ENCODE data around the gene PTH2R. TPM values are rescaled to one million over a fixed set of nuclear protein-coding genes. Genes with fewer than 3 reads are reported as not detected.
"Not testable (repeated sequence)": the region's sequence is repeated elsewhere in the genome, so short reads cannot be mapped to it uniquely, and the experiment has no call there.

The PTH2R gene
- total and polyA plus RNA-seq, 7 donors = 0.01 to 0.08 TPM; not detected in 5

DNA sequence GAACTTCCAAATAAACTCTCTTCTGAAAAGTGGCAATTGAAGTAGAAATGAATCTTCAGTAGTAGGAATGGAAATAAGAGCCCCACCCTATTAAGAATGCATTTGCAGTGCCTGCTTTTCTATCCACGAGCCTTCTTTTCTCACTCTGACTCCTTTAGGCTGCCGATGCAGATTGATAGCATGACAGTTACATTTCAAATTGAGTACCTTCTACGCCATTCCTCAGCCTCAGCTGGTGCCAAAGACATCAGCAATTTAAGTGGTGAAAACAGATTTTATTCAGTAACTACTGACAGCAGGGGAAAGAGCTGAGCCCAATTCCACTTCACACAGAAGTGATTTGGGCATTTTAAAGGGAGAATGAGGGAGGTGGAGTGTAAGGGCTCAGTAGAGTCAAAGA lies 85.5 kb downstream of the PTH2R start:
- no peaks in the 10 kb centered on the region for H3K36me3 ChIP-seq (ENCODE audit: insufficient read depth in 1 of 2, low read depth in 1 of 2)
- no peak overlapping the region for H3K27ac ChIP-seq
- 56 to 66% (median 57%) methylated on average over 3 of the region's 3 CpGs for WGBS, 3 donors
- intact Hi-C loops (cut with DNase I) = no loop called here
- H3K9me3 ChIP-seq = no peaks in the 10 kb centered on the region
- H3K4me3 ChIP-seq = no peak overlapping the region
- no peaks in the 10 kb centered on the region for H3K27me3 ChIP-seq (ENCODE audit: insufficient read depth in 3 of 3, low read length in 2 of 3)
- TF ChIP-seq, protein P1, sequence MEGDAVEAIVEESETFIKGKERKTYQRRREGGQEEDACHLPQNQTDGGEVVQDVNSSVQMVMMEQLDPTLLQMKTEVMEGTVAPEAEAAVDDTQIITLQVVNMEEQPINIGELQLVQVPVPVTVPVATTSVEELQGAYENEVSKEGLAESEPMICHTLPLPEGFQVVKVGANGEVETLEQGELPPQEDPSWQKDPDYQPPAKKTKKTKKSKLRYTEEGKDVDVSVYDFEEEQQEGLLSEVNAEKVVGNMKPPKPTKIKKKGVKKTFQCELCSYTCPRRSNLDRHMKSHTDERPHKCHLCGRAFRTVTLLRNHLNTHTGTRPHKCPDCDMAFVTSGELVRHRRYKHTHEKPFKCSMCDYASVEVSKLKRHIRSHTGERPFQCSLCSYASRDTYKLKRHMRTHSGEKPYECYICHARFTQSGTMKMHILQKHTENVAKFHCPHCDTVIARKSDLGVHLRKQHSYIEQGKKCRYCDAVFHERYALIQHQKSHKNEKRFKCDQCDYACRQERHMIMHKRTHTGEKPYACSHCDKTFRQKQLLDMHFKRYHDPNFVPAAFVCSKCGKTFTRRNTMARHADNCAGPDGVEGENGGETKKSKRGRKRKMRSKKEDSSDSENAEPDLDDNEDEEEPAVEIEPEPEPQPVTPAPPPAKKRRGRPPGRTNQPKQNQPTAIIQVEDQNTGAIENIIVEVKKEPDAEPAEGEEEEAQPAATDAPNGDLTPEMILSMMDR (IDR thresholded peaks at IDR 0.05) = no peak
- no peaks in the 10 kb centered on the region for H3K4me1 ChIP-seq
- ATAC-seq (no peak), DNase-seq (no peak)

DNA sequence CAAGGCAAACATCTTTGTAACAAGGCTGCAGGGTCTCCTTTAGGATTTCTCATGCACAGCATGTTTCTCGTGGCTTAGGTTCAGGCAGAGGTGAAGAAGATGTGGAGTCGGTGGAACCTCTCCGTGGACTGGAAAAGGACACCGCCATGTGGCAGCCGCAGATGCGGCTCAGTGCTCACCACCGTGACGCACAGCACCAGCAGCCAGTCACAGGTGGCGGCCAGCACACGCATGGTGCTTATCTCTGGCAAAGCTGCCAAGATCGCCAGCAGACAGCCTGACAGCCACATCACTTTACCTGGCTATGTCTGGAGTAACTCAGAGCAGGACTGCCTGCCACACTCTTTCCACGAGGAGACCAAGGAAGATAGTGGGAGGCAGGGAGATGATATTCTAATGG lies 86.6 kb downstream of the PTH2R start:
- Histone ChIP-seq H3K36me3 (ENCODE audit: insufficient read depth in 1 of 2, low read depth in 1 of 2) (no peaks in the 10 kb centered on the region), H3K9me3 (no peaks in the 10 kb centered on the region), H3K27me3 (ENCODE audit: insufficient read depth in 3 of 3, low read length in 2 of 3) (no peaks in the 10 kb centered on the region), H3K4me1 (no peaks in the 10 kb centered on the region), H3K27ac (no peak overlapping the region), H3K4me3 (no peak overlapping the region)
- intact Hi-C loops (cut with DNase I) = no loop called here
- DNase-seq = no peak
- WGBS, 3 donors = 80 to 86% (median 85%) methylated on average over 12 of the region's 12 CpGs
- TF ChIP-seq, protein P1 (IDR thresholded peaks at IDR 0.05) = no peak
- no peak for ATAC-seq

DNA sequence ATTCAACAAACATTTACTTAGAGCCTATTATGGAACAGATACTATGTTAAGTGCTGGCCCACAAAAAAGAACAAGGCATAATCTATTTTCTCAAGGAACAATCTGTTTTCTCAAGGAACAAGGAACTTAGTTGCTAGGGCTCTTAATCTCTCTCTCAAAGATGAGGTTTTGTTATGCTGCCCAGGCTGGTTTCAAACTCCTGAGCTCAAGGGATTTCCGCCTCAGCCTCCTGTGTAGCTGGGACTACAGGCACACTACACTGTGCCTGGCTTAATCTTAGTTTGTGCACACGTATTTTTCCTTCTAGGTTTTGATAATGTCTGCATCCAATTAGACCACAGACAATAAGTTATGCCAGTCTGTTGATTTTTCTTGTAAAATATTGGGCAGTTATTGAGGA lies 89.5 kb downstream of the PTH2R start:
- no peaks in the 10 kb centered on the region for H3K36me3 ChIP-seq (ENCODE audit: insufficient read depth in 1 of 2, low read depth in 1 of 2)
- no peaks in the 10 kb centered on the region for H3K4me1 ChIP-seq
- no peak for DNase-seq
- 58 to 66% (median 61%) methylated on average over 2 of the region's 2 CpGs for WGBS, 3 donors
- H3K9me3 ChIP-seq = no peaks in the 10 kb centered on the region
- no peaks in the 10 kb centered on the region for H3K27me3 ChIP-seq (ENCODE audit: insufficient read depth in 3 of 3, low read length in 2 of 3)
- ATAC-seq = no peak
- H3K4me3 ChIP-seq = no peak overlapping the region
- no peak overlapping the region for H3K27ac ChIP-seq
- TF ChIP-seq, protein P1 (IDR thresholded peaks at IDR 0.05) = no peak
- intact Hi-C loops (cut with DNase I) = no loop called here

DNA sequence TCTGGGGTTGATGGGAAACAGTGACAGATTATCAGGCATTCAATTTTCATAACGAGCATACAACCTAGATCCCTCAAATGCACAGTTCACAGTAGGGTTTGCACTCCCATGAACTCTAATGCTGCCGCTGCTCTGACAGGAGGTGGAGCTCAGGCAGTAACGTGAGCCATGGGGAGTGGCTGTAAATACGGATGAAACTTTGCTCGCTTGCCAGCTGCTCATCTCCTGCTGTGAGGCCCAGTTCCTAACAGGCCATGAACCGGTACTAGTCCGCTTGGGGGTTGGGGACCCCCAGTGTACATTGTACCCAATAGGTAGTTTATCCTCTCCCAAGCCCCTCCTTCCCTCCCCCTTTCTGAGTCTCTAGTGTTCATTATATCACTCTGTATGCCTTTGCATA lies 94.6 kb downstream of the PTH2R start:
- Histone ChIP-seq H3K27ac (no peak overlapping the region), H3K9me3 (no peaks in the 10 kb centered on the region), H3K4me3 (no peak overlapping the region), H3K27me3 (ENCODE audit: insufficient read depth in 3 of 3, low read length in 2 of 3) (no peaks in the 10 kb centered on the region), H3K36me3 (ENCODE audit: insufficient read depth in 1 of 2, low read depth in 1 of 2) (no peaks in the 10 kb centered on the region), H3K4me1 (no peaks in the 10 kb centered on the region)
- TF ChIP-seq, protein P1 (IDR thresholded peaks at IDR 0.05) = no peak
- WGBS, 3 donors = 5 to 9% (median 7%) methylated on average over 7 of the region's 7 CpGs
- ATAC-seq (no peak), DNase-seq (no peak)
- intact Hi-C loops (cut with DNase I) = no loop called here

DNA sequence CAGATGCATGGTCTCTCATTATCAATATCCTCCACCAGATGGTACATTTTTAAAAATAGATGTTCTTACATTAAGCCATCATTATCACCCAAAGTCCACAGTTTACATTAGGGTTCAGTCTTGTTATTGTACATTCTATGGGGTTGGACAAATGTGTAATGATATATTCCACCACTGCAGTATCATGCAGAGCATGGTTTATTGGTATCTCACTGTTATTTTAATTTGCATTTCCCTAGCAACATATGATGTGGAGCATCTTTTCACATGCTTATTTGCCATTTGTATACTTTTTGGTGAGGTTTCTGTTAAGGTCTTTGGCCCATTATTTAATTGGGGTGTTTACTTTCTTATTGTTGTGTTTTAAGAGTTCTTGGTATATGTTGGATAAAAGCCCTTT lies 95.7 kb downstream of the PTH2R start:
- no peaks in the 10 kb centered on the region for H3K36me3 ChIP-seq (ENCODE audit: insufficient read depth in 1 of 2, low read depth in 1 of 2)
- H3K4me3 ChIP-seq = no peak overlapping the region
- TF ChIP-seq, protein P1 (IDR thresholded peaks at IDR 0.05) = no peak
- ATAC-seq (no peak), DNase-seq (no peak)
- no peaks in the 10 kb centered on the region for H3K4me1 ChIP-seq
- H3K9me3 ChIP-seq = no peaks in the 10 kb centered on the region
- no peaks in the 10 kb centered on the region for H3K27me3 ChIP-seq (ENCODE audit: insufficient read depth in 3 of 3, low read length in 2 of 3)
- intact Hi-C loops (cut with DNase I) = no loop called here
- no peak overlapping the region for H3K27ac ChIP-seq

DNA sequence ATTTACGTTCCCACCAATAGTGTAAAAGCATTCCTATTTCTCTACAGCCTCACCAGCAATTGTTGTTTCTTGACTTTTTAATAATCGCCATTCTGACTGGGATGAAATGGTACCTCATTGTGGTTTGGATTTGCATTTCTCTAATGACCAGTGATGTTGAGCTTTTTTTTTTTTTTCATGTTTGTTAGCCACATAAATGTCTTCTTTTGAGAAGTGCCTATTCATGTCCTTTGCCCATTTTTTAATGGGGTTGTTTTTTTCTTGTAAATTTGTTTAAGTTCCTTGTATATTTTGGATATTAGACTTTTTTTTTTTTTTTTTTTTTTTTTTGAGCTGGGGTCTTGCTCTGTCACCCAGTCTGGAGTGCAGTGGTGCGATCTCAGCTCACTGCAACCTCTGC lies 98.8 kb downstream of the PTH2R start:
- DNase-seq; H3K9me3 ChIP-seq; ATAC-seq; H3K27me3 ChIP-seq (ENCODE audit: insufficient read depth in 3 of 3, low read length in 2 of 3); intact Hi-C loops (cut with DNase I); H3K36me3 ChIP-seq (ENCODE audit: insufficient read depth in 1 of 2, low read depth in 1 of 2); H3K4me1 ChIP-seq; H3K4me3 ChIP-seq; H3K27ac ChIP-seq: not testable (repeated sequence)
- WGBS, 3 donors = 89 to 90% (median 90%) methylated on average over 3 of the region's 3 CpGs
